Cardiac muscle cell (in vitro differentiated cells and primary cell): ENCODE results near the gene KANSL1. TPM values are rescaled to one million over a fixed set of nuclear protein-coding genes. Genes with fewer than 3 reads are reported as not detected.

Experiments used
- DNase-seq, 2 donors: peaks; one replicate each; pipeline versions ENCODE4 v3.0.0 to v3.0.0-alpha.2; 2010 to 2017; ENCODE audit warnings: low read depth in 1 of 2, low spot score in 1 of 2
- H3K27ac ChIP-seq: fragments of 200-600 bp; sonication (generic); 2 replicates; pipeline ENCODE4 v1.5.1; 2016
- H3K27me3 ChIP-seq: fragments of 200-600 bp; sonication (generic); 2 replicates; pipeline ENCODE4 v1.6.0; 2016; ENCODE audit warnings: control low read depth
- H3K36me3 ChIP-seq: fragments of 200-600 bp; sonication (generic); 2 replicates; pipeline ENCODE4 v1.5.1; 2016; ENCODE audit warnings: control low read depth
- H3K4me1 ChIP-seq: fragments of 200-600 bp; sonication (generic); 2 replicates; pipeline ENCODE4 v1.8.1; 2017; ENCODE audit warnings: low read depth, mild to moderate bottlenecking, mixed run types
- H3K4me3 ChIP-seq: fragments of 200-600 bp; sonication (generic); 2 replicates; pipeline ENCODE4 v1.5.1; 2016; ENCODE audit warnings: mild to moderate bottlenecking
- H3K9me3 ChIP-seq: fragments of 200-600 bp; sonication (generic); 2 replicates; pipeline ENCODE4 v1.5.1; 2017; ENCODE audit warnings: low read depth, mild to moderate bottlenecking, control low read depth
- polyA plus RNA-seq: library from polyadenylated mRNA; unstranded; fragments of >200 nt; fragmentation: Nextera tagmentation; extraction: Ambion mirVana; gene quantifications from 2 replicates; pipeline ENCODE4 v1.2.1, GENCODE V29; 2016
- total RNA-seq: library from RNA; depleted of rRNA; stranded (reverse); fragments of >200 nt; gene quantifications from 2 replicates; pipeline ENCODE4 v1.2.3, GENCODE V29; 2016
- TF ChIP-seq, protein P1 (sequence below): IDR thresholded peaks from 2 replicates; pipeline ENCODE4 v1.5.1; 2012; ENCODE audit warnings: low read depth, mild to moderate bottlenecking, low read length

Gene KANSL1
- total and polyA plus RNA-seq, 2 experiments from 2014 or later = 52.6 to 109 TPM

DNA sequence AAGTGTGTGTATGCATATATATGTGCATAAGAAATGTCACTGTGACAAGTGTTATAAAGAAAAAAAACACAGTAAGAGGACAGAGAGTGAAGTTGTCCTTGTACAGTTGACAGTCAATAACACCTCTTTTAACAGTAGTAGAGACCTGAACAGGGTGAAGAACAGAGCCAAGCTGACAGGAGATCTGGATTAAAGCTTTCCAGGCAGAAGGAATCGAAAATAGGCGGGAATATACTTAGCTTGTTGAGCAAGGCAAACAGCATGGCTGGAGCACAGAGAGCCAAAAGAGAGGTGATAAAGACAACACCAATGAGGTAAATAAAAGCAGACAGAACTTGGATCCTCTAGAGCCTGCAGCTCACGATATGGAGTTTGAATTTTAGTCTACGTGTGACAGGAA lies 64.8 kb downstream of the KANSL1 start:
- no peak overlapping the region for H3K4me3 ChIP-seq
- TF ChIP-seq, protein P1, sequence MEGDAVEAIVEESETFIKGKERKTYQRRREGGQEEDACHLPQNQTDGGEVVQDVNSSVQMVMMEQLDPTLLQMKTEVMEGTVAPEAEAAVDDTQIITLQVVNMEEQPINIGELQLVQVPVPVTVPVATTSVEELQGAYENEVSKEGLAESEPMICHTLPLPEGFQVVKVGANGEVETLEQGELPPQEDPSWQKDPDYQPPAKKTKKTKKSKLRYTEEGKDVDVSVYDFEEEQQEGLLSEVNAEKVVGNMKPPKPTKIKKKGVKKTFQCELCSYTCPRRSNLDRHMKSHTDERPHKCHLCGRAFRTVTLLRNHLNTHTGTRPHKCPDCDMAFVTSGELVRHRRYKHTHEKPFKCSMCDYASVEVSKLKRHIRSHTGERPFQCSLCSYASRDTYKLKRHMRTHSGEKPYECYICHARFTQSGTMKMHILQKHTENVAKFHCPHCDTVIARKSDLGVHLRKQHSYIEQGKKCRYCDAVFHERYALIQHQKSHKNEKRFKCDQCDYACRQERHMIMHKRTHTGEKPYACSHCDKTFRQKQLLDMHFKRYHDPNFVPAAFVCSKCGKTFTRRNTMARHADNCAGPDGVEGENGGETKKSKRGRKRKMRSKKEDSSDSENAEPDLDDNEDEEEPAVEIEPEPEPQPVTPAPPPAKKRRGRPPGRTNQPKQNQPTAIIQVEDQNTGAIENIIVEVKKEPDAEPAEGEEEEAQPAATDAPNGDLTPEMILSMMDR = no peak
- peak in 1 of 2 donors; percentile 53 for DNase-seq

GRCh38 chr17:46127524-46127923 lies 65.7 kb downstream of the KANSL1 start:
- DNase-seq = no peak
- TF ChIP-seq, protein P1 = no peak

More for the DNA sequence above, 64.8 kb downstream of the KANSL1 start:
- H3K27ac ChIP-seq = peak overlapping the region; percentile 88
- H3K9me3 ChIP-seq = no peaks in the 10 kb centered on the region
- peaks cover 70% of the 10 kb centered on the region for H3K4me1 ChIP-seq
- no peaks in the 10 kb centered on the region for H3K36me3 ChIP-seq
- H3K27me3 ChIP-seq = no peaks in the 10 kb centered on the region

GRCh38 chr17:46126840-46127239 lies 66.4 kb downstream of the KANSL1 start:
- Histone ChIP-seq H3K27me3 (no peaks in the 10 kb centered on the region), H3K36me3 (no peaks in the 10 kb centered on the region), H3K4me3 (no peak overlapping the region), H3K27ac (peak overlapping the region; percentile 88), H3K9me3 (no peaks in the 10 kb centered on the region), H3K4me1 (peaks cover 76% of the 10 kb centered on the region)
- TF ChIP-seq, protein P1 = no peak
- no peak for DNase-seq

More at GRCh38 chr17:46127524-46127923, 65.7 kb downstream of the KANSL1 start:
- H3K36me3 ChIP-seq = no peaks in the 10 kb centered on the region
- no peaks in the 10 kb centered on the region for H3K27me3 ChIP-seq
- peaks cover 73% of the 10 kb centered on the region for H3K4me1 ChIP-seq
- H3K9me3 ChIP-seq = no peaks in the 10 kb centered on the region
- H3K4me3 ChIP-seq = no peak overlapping the region
- H3K27ac ChIP-seq = peak overlapping the region; percentile 88

GRCh38 chr17:46125831-46126230 lies 67.4 kb downstream of the KANSL1 start:
- TF ChIP-seq, protein P1 = no peak

DNA sequence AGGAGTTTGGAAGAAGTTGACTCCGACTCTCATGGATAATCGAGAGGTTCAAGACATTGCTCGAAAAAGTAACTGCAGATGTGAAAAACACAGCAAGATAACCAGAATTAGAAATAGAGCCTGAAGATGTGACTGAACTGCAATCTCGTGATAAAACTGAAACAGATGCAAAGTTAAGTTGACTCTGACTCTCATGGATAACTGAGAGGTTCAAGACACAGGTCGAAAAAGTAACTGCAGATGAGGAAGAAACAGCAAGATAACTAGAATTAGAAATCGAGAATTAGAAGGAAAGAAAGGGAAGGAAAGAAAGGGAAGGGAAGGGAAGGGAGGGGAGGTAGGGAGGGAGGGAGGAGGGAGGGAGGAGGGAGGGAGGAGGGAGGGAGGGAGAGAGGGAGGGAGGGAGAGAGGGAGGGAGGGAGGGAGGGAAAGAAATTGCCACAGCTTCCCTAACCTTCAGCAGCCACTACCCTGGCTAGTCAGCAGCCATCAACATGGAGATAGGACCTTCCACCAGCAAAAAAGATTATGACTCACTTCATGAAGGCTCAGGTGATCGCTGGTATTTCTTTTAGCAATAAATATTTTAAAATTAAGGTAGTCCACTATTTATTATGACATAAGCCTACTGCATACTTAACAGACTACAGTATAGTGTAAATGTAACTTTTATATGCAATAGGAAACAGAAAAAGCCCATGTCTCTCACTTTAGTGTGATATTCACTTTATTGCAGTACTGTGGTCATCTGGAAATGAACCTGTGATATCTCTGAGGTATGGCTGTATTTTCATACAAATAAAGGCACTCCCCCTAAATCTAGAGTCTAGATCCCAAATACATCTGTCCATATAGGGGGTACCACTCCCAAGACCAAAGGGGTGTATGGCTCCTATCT lies 68.3 kb downstream of the KANSL1 start:
- H3K9me3 ChIP-seq = no peaks in the 10 kb centered on the region
- no peak for DNase-seq
- H3K36me3 ChIP-seq = no peaks in the 10 kb centered on the region
- H3K4me3 ChIP-seq = no peak overlapping the region
- H3K27me3 ChIP-seq = no peaks in the 10 kb centered on the region
- peaks cover 76% of the 10 kb centered on the region for H3K4me1 ChIP-seq
- peak overlapping the region; percentile 17 for H3K27ac ChIP-seq
- TF ChIP-seq, protein P1 = no peak

More at GRCh38 chr17:46125831-46126230, 67.4 kb downstream of the KANSL1 start:
- Histone ChIP-seq H3K9me3 (no peaks in the 10 kb centered on the region), H3K36me3 (no peaks in the 10 kb centered on the region), H3K4me1 (peaks cover 76% of the 10 kb centered on the region), H3K27me3 (no peaks in the 10 kb centered on the region), H3K27ac (peak overlapping the region; percentile 17), H3K4me3 (no peak overlapping the region)
- DNase-seq = peak in 1 of 2 donors; percentile 54
